T follicular helper cell (primary cell): ENCODE results near the gene USP7.

ENCODE experiments used
- DNase-seq: peaks from one replicate; pipeline ENCODE4 v3.0.0-alpha.2; 2020; ENCODE audit warnings: low read depth

Gene USP7

GRCh38 chr16:8862309-8863130, 101.2 kb downstream of the USP7 start:
- DNase-seq: no peak

- no peak for DNase-seq
These were observed 102.0 kb downstream of the USP7 start for GRCh38 chr16:8861563-8862308.

- no peak for DNase-seq
These were observed 103.5 kb downstream of the USP7 start for GRCh38 chr16:8859913-8860881.

- no peak for DNase-seq
These were observed 104.5 kb downstream of the USP7 start for GRCh38 chr16:8858994-8859912.

GRCh38 chr16:8855972-8856371, 107.7 kb downstream of the USP7 start:
- no peak for DNase-seq

- no peak for DNase-seq
These were observed 108.5 kb downstream of the USP7 start for GRCh38 chr16:8855051-8855786.

GRCh38 chr16:8854298-8854948, 109.3 kb downstream of the USP7 start:
- no peak for DNase-seq

GRCh38 chr16:8853611-8854010, 110.1 kb downstream of the USP7 start:
- no peak for DNase-seq

GRCh38 chr16:8853150-8853549, 110.6 kb downstream of the USP7 start:
- DNase-seq: no peak

GRCh38 chr16:8852534-8852933, 111.2 kb downstream of the USP7 start:
- no peak for DNase-seq

- DNase-seq: no peak
These were observed 111.8 kb downstream of the USP7 start for GRCh38 chr16:8851761-8852403.

GRCh38 chr16:8850279-8850885, 113.3 kb downstream of the USP7 start:
- no peak for DNase-seq

- no peak for DNase-seq
These were observed 114.2 kb downstream of the USP7 start for GRCh38 chr16:8849411-8850011.

GRCh38 chr16:8848939-8849391, 114.7 kb downstream of the USP7 start:
- no peak for DNase-seq

- no peak for DNase-seq
These were observed 115.3 kb downstream of the USP7 start for GRCh38 chr16:8848231-8848938.

- DNase-seq: no peak
These were observed 116.1 kb downstream of the USP7 start for GRCh38 chr16:8847623-8848022.

GRCh38 chr16:8847145-8847544, 116.6 kb downstream of the USP7 start:
- DNase-seq: no peak
